ENCODE measurements around the gene ADGRG1. TPM values are rescaled to one million over a fixed set of nuclear protein-coding genes. Genes with fewer than 3 reads are reported as not detected.
A peak's percentile ranks its signal among the peaks of the same experiment; 100 is the strongest.

ADGRG1 gene
- total RNA-seq, 2 donors from 2014 or later, result 10.7 to 34.3 TPM

- Mint-ChIP-seq H3K9me3 (no peaks in the 10 kb centered on the region), H3K27me3 (peaks cover 26% of the 10 kb centered on the region), H3K27ac (no peak overlapping the region), H3K4me3 (no peak overlapping the region), H3K36me3 (ENCODE audit: low read depth) (peaks cover 4% of the 10 kb centered on the region), H3K4me1 (peaks cover 11% of the 10 kb centered on the region)
- no peak for ATAC-seq (replicated peaks)
Measured at GRCh38 chr16:57632568-57632967, 4.1 kb downstream of the ADGRG1 start.

DNA sequence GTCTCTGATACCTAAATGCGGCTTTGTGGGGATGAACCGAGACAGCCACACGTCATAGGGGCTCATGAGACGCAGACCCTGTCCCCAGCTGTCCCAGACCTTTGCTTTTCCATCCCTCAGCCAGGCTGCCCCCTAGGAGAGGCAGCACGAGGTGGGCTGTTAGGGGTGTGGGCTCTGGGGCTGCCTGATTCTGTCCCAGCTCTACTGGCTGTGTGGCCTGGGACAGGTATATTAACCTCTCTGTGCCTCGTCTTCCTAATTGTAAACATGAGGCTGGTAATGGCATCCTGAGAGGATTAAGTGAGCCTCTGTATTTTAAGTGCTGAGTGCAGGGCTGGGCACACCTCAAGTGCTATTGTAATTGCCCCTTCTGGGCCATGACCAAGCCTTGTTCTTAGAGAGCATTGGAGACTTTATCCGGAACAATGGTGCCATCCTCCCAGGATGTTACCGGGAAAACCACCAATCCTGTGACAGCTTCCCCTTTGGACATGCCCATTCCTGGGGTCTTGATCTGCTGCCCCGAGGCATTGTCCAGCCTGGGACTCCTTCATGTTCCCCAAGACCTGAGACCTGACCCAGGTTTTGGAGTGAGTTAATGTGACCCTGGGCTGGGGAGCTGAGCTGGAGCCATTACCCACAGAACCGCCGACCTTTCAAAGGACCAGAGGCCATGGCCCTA is 5.1 kb downstream of the ADGRG1 start:
- ATAC-seq (replicated peaks), result no peak
- Mint-ChIP-seq H3K4me3 (no peak overlapping the region), H3K27ac (no peak overlapping the region), H3K4me1 (peaks cover 7% of the 10 kb centered on the region), H3K36me3 (ENCODE audit: low read depth) (peaks cover 3% of the 10 kb centered on the region), H3K27me3 (peaks cover 25% of the 10 kb centered on the region), H3K9me3 (no peaks in the 10 kb centered on the region)

- ATAC-seq (replicated peaks), result peak; percentile 27
- H3K36me3 Mint-ChIP-seq (ENCODE audit: low read depth), result no peaks in the 10 kb centered on the region
- no peak overlapping the region for H3K4me3 Mint-ChIP-seq
- peaks cover under 1% of the 10 kb centered on the region for H3K4me1 Mint-ChIP-seq
- H3K27ac Mint-ChIP-seq, result no peak overlapping the region
- no peaks in the 10 kb centered on the region for H3K9me3 Mint-ChIP-seq
- H3K27me3 Mint-ChIP-seq, result peaks cover 18% of the 10 kb centered on the region
Measured at GRCh38 chr16:57634171-57634570, 5.7 kb downstream of the ADGRG1 start.

DNA sequence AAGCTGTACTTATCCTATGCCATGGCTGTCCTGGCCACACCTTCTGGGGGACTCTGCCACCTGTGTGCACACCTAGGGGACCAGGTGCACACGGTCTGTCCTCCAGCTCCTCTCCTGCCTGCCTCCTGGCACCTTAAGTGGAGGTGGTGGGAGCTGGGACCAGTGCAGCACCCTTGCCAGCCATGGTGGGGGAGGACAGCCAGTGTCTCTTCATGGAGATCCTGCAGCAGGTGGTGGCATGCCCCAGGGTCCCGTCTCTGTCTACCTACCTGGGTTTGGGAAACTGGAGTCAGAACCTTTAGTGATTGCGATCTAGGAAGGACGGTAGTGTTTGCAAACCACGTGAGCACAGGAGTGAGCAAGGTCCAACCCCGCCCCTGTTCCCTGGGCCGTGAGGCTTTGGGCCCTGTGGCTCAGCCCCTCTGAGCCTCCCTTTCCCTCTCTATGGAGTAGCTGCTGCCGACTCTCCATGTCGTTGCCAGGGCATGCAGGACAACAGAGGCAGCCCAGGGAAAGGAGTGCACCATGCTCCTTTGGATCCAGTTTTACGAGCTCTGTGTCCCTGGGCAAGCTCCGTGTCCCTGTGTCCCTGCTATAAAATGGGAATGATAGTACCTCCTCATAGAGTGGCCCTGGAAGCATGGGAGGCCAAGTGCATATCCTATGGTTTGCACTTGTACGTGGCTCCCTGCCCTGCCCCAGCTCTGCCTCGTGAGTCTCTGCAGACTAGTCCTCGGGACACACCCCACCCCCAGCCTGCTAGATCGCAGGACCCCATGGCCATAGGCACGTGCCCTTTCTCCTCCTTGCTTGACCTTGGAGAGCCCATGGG is 7.1 kb downstream of the ADGRG1 start:
- ATAC-seq (replicated peaks), result no peak
- Mint-ChIP-seq H3K9me3 (no peaks in the 10 kb centered on the region), H3K36me3 (ENCODE audit: low read depth) (no peaks in the 10 kb centered on the region), H3K27ac (no peak overlapping the region), H3K27me3 (peaks cover 13% of the 10 kb centered on the region), H3K4me3 (no peak overlapping the region), H3K4me1 (no peaks in the 10 kb centered on the region)

DNA sequence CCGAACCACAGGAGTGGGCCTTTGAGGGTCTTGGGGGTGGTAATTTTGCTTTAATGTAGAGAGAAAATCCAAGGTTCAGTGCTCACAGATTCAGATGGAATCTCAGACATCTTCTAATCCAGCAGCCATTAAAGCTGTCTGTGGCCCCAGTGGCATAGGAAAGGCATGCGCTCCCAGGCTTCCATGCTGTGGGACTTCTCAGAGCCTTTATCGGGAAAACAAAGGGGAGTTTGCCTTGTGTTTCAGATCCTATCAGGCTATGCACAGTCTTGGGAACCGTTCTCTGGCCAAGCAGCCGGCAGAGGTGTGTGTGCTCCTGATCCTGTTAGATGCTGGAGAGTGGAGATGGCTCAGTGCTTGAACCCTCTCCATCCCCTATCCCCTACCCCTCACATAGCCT is 7.8 kb downstream of the ADGRG1 start:
- no peaks in the 10 kb centered on the region for H3K4me1 Mint-ChIP-seq
- H3K4me3 Mint-ChIP-seq, result no peak overlapping the region
- no peaks in the 10 kb centered on the region for H3K9me3 Mint-ChIP-seq
- no peak overlapping the region for H3K27ac Mint-ChIP-seq
- no peak for ATAC-seq (replicated peaks)
- no peaks in the 10 kb centered on the region for H3K36me3 Mint-ChIP-seq (ENCODE audit: low read depth)
- H3K27me3 Mint-ChIP-seq, result peaks cover 7% of the 10 kb centered on the region

DNA sequence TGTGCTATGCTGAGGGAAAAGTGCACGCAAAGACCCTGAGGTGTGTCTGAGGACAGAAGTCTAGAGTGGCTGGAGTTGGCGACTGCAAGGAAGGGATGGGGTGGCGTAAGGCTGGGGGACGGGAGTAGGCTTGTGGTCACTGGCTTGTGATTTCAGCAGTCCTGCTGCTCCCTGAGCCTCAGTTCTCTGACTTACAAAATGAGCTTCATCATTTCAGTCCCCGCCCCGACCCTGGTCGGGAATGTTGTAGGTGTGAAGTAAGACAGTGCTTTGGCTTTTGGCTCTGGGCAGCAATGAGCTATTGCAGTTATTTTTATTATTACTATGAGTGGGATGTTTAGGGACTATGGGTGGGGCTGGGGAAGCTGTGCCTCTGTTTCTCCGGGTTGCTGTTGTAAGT is 8.6 kb downstream of the ADGRG1 start:
- Mint-ChIP-seq H3K27me3 (peaks cover 7% of the 10 kb centered on the region), H3K4me3 (no peak overlapping the region), H3K9me3 (no peaks in the 10 kb centered on the region), H3K36me3 (ENCODE audit: low read depth) (no peaks in the 10 kb centered on the region), H3K27ac (no peak overlapping the region), H3K4me1 (no peaks in the 10 kb centered on the region)
- ATAC-seq (replicated peaks), result no peak

- no peaks in the 10 kb centered on the region for H3K4me1 Mint-ChIP-seq
- no peak for ATAC-seq (replicated peaks)
- no peaks in the 10 kb centered on the region for H3K9me3 Mint-ChIP-seq
- H3K27ac Mint-ChIP-seq, result no peak overlapping the region
- H3K36me3 Mint-ChIP-seq (ENCODE audit: low read depth), result no peaks in the 10 kb centered on the region
- no peak overlapping the region for H3K4me3 Mint-ChIP-seq
- peaks cover 7% of the 10 kb centered on the region for H3K27me3 Mint-ChIP-seq
Measured at GRCh38 chr16:57637424-57637823, 9.0 kb downstream of the ADGRG1 start.

GRCh38 chr16:57637965-57638364 is 9.5 kb downstream of the ADGRG1 start:
- no peaks in the 10 kb centered on the region for H3K9me3 Mint-ChIP-seq
- no peak overlapping the region for H3K4me3 Mint-ChIP-seq
- no peaks in the 10 kb centered on the region for H3K36me3 Mint-ChIP-seq (ENCODE audit: low read depth)
- H3K4me1 Mint-ChIP-seq, result no peaks in the 10 kb centered on the region
- H3K27ac Mint-ChIP-seq, result no peak overlapping the region
- ATAC-seq (replicated peaks), result no peak
- peaks cover 7% of the 10 kb centered on the region for H3K27me3 Mint-ChIP-seq

DNA sequence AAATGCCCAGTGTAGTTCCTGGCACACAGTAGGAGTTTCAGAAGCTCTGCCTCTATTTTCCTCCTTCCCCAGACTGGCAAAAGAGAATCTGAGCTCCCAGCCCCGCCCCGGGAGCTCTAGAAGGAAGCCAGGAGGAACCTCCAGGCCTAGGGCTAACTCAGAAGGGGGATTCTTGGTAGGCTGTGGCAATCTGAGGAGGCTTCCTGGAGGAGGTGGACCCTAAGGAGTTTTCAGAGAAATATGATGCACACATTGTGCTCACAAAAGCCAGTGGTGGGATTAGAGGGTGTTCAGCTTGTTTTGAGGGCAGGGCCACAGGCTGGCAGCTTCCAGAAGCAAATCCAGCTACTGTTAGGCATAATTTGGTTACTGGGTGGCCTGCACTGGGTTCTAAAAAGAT is 10.0 kb downstream of the ADGRG1 start:
- no peak overlapping the region for H3K27ac Mint-ChIP-seq

DNA sequence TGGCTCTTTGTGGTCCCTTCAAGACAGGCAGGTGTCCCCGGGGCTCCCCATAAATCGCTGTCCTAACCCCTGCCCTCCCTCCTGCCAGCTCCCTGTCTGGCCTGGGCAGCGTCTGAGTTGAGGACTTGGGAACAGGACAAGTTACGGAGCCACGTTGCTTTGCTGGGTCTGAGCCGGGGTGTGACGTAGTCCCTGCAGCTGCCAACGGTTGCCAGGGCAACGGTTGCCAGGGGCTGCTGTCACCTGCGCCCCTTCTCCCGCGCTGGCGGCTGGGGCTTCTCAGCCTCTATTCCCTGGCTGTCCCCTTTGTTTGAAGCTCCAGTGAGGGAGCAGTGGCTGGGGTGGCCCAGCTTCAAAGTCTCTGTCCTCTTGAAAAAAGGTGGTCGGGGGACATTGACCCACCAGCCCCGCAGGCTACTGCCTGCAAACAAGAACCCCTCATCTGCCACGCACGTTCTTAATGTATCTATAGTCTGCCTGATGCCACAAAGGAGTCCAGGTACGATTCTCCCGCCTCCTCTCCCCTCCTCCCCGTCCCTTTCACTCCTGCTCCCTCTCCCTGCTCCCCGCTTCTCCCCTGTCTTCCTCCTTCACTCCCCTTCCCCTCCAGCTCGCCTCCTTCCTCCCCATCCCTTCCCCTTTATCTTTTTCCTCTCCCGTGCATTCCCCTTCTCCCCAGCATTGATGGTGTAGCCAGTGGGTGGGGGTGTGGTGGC is 10.9 kb downstream of the ADGRG1 start:
- no peaks in the 10 kb centered on the region for H3K4me1 Mint-ChIP-seq
- peaks cover 7% of the 10 kb centered on the region for H3K27me3 Mint-ChIP-seq
- H3K4me3 Mint-ChIP-seq, result no peak overlapping the region
- H3K36me3 Mint-ChIP-seq (ENCODE audit: low read depth), result no peaks in the 10 kb centered on the region
- no peaks in the 10 kb centered on the region for H3K9me3 Mint-ChIP-seq
- no peak overlapping the region for H3K27ac Mint-ChIP-seq
- no peak for ATAC-seq (replicated peaks)

More for the DNA sequence above, 10.0 kb downstream of the ADGRG1 start:
- H3K9me3 Mint-ChIP-seq, result no peaks in the 10 kb centered on the region
- H3K36me3 Mint-ChIP-seq (ENCODE audit: low read depth), result no peaks in the 10 kb centered on the region
- H3K27me3 Mint-ChIP-seq, result peaks cover 7% of the 10 kb centered on the region
- no peak for ATAC-seq (replicated peaks)
- no peaks in the 10 kb centered on the region for H3K4me1 Mint-ChIP-seq
- no peak overlapping the region for H3K4me3 Mint-ChIP-seq

GRCh38 chr16:57640185-57640584 is 11.8 kb downstream of the ADGRG1 start:
- Mint-ChIP-seq H3K4me1 (no peaks in the 10 kb centered on the region), H3K9me3 (no peaks in the 10 kb centered on the region), H3K27me3 (peaks cover 7% of the 10 kb centered on the region), H3K27ac (no peak overlapping the region), H3K36me3 (ENCODE audit: low read depth) (no peaks in the 10 kb centered on the region), H3K4me3 (no peak overlapping the region)
- no peak for ATAC-seq (replicated peaks)

GRCh38 chr16:57640612-57641011 is 12.2 kb downstream of the ADGRG1 start:
- Mint-ChIP-seq H3K4me1 (no peaks in the 10 kb centered on the region), H3K4me3 (no peak overlapping the region), H3K9me3 (no peaks in the 10 kb centered on the region), H3K27ac (no peak overlapping the region), H3K27me3 (peaks cover 7% of the 10 kb centered on the region), H3K36me3 (ENCODE audit: low read depth) (no peaks in the 10 kb centered on the region)
- ATAC-seq (replicated peaks), result no peak

GRCh38 chr16:57642160-57643135 is 14.0 kb downstream of the ADGRG1 start:
- no peak overlapping the region for H3K4me3 Mint-ChIP-seq
- H3K27ac Mint-ChIP-seq, result no peak overlapping the region

More at GRCh38 chr16:57642160-57643135, 14.0 kb downstream of the ADGRG1 start:
- no peak for ATAC-seq (replicated peaks)
- Mint-ChIP-seq H3K9me3 (no peaks in the 10 kb centered on the region), H3K27me3 (no peaks in the 10 kb centered on the region), H3K4me1 (no peaks in the 10 kb centered on the region), H3K36me3 (ENCODE audit: low read depth) (no peaks in the 10 kb centered on the region)
